Astrocyte (in vitro differentiated cells and primary cell): ENCODE measurements around the gene LIPM. TPM values are rescaled to one million over a fixed set of nuclear protein-coding genes. Genes with fewer than 3 reads are reported as not detected.

Experiments used
- DNase-seq: peaks from one replicate; pipeline ENCODE4 v3.0.0-alpha.2; 2010; ENCODE audit warnings: low read depth
- FAIRE-seq: peaks from 2 replicates; lab custom pipeline; 2011; peaks lifted over from hg19 to GRCh38; lab: Jason Lieb, UNC
- H2AFZ ChIP-seq: 2 replicates; pipeline ENCODE4 v1.6.0; 2012; ENCODE audit warnings: low read depth, low read length, inconsistent platforms
- H3K27ac ChIP-seq: 2 replicates; pipeline ENCODE4 v1.5.1; 2011; ENCODE audit warnings: low read depth, low read length, inconsistent platforms
- H3K27me3 ChIP-seq: 2 replicates; pipeline ENCODE4 v1.6.0; 2011; ENCODE audit warnings: low read length, inconsistent platforms; ENCODE audit not compliant: insufficient read depth
- H3K36me3 ChIP-seq: 2 replicates; pipeline ENCODE4 v1.5.1; 2011; ENCODE audit warnings: low read length, inconsistent platforms; ENCODE audit not compliant: insufficient read depth
- H3K4me1 ChIP-seq: 2 replicates; pipeline ENCODE4 v1.5.1; 2011; ENCODE audit warnings: low read length, inconsistent platforms; ENCODE audit not compliant: insufficient read depth
- H3K4me2 ChIP-seq: 2 replicates; pipeline ENCODE4 v1.6.0; 2012; ENCODE audit warnings: low read length, inconsistent platforms
- H3K4me3 ChIP-seq: 2 replicates; pipeline ENCODE4 v1.5.1; 2011; ENCODE audit warnings: low read depth, mild to moderate bottlenecking, low read length, inconsistent platforms; ENCODE audit not compliant: insufficient read depth
- H3K79me2 ChIP-seq: 2 replicates; pipeline ENCODE4 v1.6.0; 2012; ENCODE audit warnings: mild to moderate bottlenecking, low read length, inconsistent platforms; ENCODE audit not compliant: insufficient read depth
- H3K9ac ChIP-seq: 2 replicates; pipeline ENCODE4 v1.6.0; 2012; ENCODE audit warnings: mild to moderate bottlenecking, low read length, inconsistent platforms
- H3K9me3 ChIP-seq: 2 replicates; pipeline ENCODE4 v1.5.1; 2012; ENCODE audit warnings: low read depth, mild to moderate bottlenecking, low read length, inconsistent platforms; ENCODE audit not compliant: insufficient read depth
- H4K20me1 ChIP-seq: 2 replicates; pipeline ENCODE4 v1.6.0; 2012; ENCODE audit warnings: low read length, inconsistent platforms; ENCODE audit not compliant: insufficient read depth
- H3K27ac Mint-ChIP-seq: one replicate; pipeline ENCODE4 v1.8.0; 2021; ENCODE audit warnings: mild to moderate bottlenecking, mixed read lengths; ENCODE audit not compliant: unreplicated experiment
- H3K27me3 Mint-ChIP-seq: one replicate; pipeline ENCODE4 v1.8.0; 2021; ENCODE audit warnings: low read depth, mixed read lengths; ENCODE audit not compliant: unreplicated experiment
- H3K36me3 Mint-ChIP-seq: one replicate; pipeline ENCODE4 v1.8.0; 2021; ENCODE audit warnings: low read depth, mixed read lengths; ENCODE audit not compliant: unreplicated experiment
- H3K4me1 Mint-ChIP-seq: one replicate; pipeline ENCODE4 v1.8.0; 2021; ENCODE audit warnings: low read depth, mixed read lengths; ENCODE audit not compliant: unreplicated experiment
- H3K4me3 Mint-ChIP-seq: one replicate; pipeline ENCODE4 v1.8.0; 2021; ENCODE audit warnings: mild to moderate bottlenecking, moderate library complexity, mixed read lengths; ENCODE audit not compliant: unreplicated experiment
- H3K9me3 Mint-ChIP-seq: one replicate; pipeline ENCODE4 v1.8.0; 2021; ENCODE audit warnings: mild to moderate bottlenecking, mixed read lengths; ENCODE audit not compliant: unreplicated experiment
- CTCF ChIP-seq: IDR thresholded peaks from 2 replicates; pipeline ENCODE4 v1.5.1; 2011; ENCODE audit warnings: low read depth, mild to moderate bottlenecking, inconsistent platforms, low read length, moderate library complexity; ENCODE audit not compliant: insufficient read depth
- EZH2 ChIP-seq: IDR thresholded peaks from 2 replicates; pipeline ENCODE4 v1.6.1; 2012; ENCODE audit warnings: mild to moderate bottlenecking, low read length, inconsistent platforms; ENCODE audit not compliant: insufficient read depth
- total RNA-seq: library from RNA; stranded (reverse); gene quantifications from 2 replicates; pipeline ENCODE4 v1.2.1, GENCODE V29; 2021

LIPM gene
- total RNA-seq, 1 donor from 2014 or later = not detected

DNA sequence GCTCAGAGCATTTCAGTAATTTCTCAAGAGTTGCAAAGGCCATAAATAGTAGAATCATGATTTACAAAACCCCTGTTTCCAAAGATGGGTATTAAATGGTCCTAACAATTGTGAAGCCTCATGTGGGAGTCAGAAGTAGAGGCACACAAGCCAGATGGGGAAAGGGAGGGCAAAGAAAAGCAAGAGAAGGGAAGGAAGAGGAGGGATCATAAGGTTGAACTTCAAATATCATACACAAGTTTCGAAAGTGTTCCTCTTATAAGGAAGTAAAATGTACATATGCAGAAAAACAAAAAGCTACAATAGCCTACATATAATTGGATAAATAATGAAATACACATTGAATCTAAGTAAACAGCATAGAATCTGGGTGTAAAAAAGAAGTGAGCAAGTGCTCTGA lies 36.7 kb upstream of the LIPM start:
- Histone ChIP-seq H3K36me3 (no peaks in the 10 kb centered on the region), H3K4me3 (no peak overlapping the region), H3K4me1 (no peaks in the 10 kb centered on the region), H4K20me1 (no peaks in the 10 kb centered on the region), H3K79me2 (no peaks in the 10 kb centered on the region), H3K27ac (no peak overlapping the region), H3K9me3 (no peaks in the 10 kb centered on the region), H3K4me2 (no peak overlapping the region), H3K27me3 (no peaks in the 10 kb centered on the region), H2AFZ (no peak overlapping the region), H3K9ac (no peak overlapping the region)
- Mint-ChIP-seq H3K27me3 (no peaks in the 10 kb centered on the region), H3K36me3 (no peaks in the 10 kb centered on the region), H3K4me3 (no peak overlapping the region), H3K9me3 (no peaks in the 10 kb centered on the region), H3K27ac (no peak overlapping the region), H3K4me1 (no peaks in the 10 kb centered on the region)
- no peak for DNase-seq
- FAIRE-seq = no peak
- TF ChIP-seq EZH2 (no peak), CTCF (no peak)

DNA sequence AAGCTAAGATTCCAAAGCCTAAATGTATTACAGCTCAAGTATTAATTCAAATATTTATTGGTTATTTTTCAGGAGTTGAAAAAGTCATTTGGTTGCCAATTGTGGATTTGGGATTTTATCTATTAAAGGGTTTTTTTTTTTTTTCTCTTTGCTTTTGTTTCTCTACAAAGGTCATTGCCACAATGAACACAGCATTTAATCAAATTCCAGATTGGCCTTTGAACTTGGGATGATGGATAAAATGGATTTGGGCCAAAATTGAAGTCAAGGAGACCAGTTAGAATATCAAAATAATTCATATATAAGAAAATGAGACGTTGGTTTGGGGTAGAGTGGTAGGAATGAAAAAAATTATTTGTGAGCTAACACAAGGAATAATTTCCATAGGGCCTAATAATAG lies 33.1 kb upstream of the LIPM start:
- Histone ChIP-seq H3K4me3 (no peak overlapping the region), H3K4me1 (no peaks in the 10 kb centered on the region), H3K79me2 (no peaks in the 10 kb centered on the region), H3K27ac (no peak overlapping the region), H2AFZ (no peak overlapping the region), H3K9me3 (no peaks in the 10 kb centered on the region), H4K20me1 (no peaks in the 10 kb centered on the region), H3K9ac (no peak overlapping the region), H3K4me2 (no peak overlapping the region), H3K36me3 (no peaks in the 10 kb centered on the region), H3K27me3 (no peaks in the 10 kb centered on the region)
- Mint-ChIP-seq H3K4me1 (no peaks in the 10 kb centered on the region), H3K4me3 (no peak overlapping the region), H3K27ac (no peak overlapping the region), H3K9me3 (no peaks in the 10 kb centered on the region), H3K36me3 (no peaks in the 10 kb centered on the region), H3K27me3 (no peaks in the 10 kb centered on the region)
- FAIRE-seq = no peak
- no peak for DNase-seq
- TF ChIP-seq CTCF (no peak), EZH2 (no peak)

DNA sequence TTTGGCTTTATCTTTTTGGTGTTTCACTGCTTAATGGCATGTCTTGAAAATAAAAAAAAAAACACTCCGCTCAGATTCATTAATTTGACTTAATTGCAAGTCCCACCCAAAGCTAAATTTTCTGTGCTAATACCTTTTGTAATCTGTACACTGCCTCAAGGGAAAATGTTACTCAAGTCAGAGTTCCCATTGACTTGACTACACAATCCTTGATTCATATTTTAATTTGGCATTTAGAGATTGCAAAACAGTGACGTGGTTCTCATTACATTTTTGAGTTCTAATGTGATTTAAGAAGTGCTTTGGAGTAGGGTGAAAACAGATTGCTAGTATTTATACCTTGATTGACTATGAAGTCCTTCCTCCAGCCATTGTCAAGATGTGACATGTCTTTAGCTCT lies 21.3 kb upstream of the LIPM start:
- H3K36me3 ChIP-seq = no peaks in the 10 kb centered on the region
- no peak overlapping the region for H3K4me3 ChIP-seq
- Mint-ChIP-seq H3K36me3 (no peaks in the 10 kb centered on the region), H3K27me3 (peaks cover 1% of the 10 kb centered on the region), H3K4me3 (no peak overlapping the region), H3K27ac (no peak overlapping the region), H3K4me1 (no peaks in the 10 kb centered on the region), H3K9me3 (no peaks in the 10 kb centered on the region)
- no peaks in the 10 kb centered on the region for H4K20me1 ChIP-seq
- no peak overlapping the region for H3K27ac ChIP-seq
- no peaks in the 10 kb centered on the region for H3K9me3 ChIP-seq
- no peaks in the 10 kb centered on the region for H3K79me2 ChIP-seq
- no peak overlapping the region for H3K9ac ChIP-seq
- no peaks in the 10 kb centered on the region for H3K27me3 ChIP-seq
- no peaks in the 10 kb centered on the region for H3K4me1 ChIP-seq
- H2AFZ ChIP-seq = no peak overlapping the region
- DNase-seq (no peak), FAIRE-seq (no peak)
- no peak for TF ChIP-seq CTCF
- no peak for TF ChIP-seq EZH2
- no peak overlapping the region for H3K4me2 ChIP-seq
